Stimulated activated naive CD8-positive, alpha-beta T cell treated with anti-CD3 and anti-CD28 coated beads, Interleukin-15, Interleukin-2, amounts not matched to agents 100 U/mL and 50 U/mL, for 24 hours (primary cell): ENCODE measurements around the gene KLHL14.
"Not testable (repeated sequence)": the region's sequence is repeated elsewhere in the genome, so short reads cannot be mapped to it uniquely, and the experiment has no call there.

Experiments used
- ATAC-seq: fragments of 150-1000 bp; cut with Tn5 transposase; one replicate; pipeline ENCODE4 v1.10.0; 2021
- DNase-seq: peaks from one replicate; pipeline ENCODE4 v3.0.0; 2021

The KLHL14 gene

DNA sequence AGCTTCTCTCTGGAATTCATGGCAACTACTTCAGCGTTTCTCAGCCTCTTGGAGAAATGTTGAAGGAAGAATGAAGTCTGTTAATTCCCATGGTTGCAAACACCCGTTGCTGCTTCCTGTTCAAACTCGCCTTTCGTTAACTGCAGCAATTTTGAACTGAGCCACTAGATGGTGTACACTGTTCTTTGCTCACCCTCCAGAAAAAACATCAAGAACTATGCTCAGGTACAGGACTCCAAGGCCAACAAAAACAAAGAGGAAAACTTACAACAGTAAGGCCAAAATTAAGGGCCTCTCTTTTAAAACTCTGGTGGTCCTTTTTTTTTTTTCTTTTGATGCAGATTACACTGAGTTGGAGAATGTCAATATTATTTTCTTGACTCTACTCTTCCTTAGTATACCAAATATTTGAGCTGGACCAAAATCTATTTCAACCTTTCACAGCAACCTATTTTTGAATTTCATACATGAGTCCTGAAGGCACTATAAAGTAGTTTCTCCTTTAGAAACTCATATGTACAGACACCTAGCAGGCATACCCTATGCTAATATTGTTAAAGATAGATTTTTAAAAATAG is 58.2 kb downstream of the KLHL14 start:
- peak; percentile 26 for DNase-seq
- ATAC-seq, result peak; percentile 55

DNA sequence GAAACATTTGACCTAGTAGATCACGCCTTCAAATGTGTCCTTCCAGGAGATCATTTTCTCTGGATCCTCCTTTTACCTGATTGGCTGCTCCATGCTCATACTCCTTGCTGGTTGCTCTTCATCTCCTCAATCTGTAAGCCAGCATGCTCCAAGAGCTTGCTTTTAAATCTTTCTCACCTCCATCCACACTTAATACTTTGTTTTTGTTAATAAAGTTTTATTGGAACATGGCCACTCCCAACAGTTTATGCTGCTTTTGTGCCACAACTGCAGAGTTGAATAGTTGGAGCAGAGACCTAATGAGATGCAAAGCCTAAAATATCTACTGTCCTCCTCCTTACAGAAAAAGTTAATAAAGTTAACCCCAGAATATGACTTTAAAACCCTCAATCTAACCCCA is 60.0 kb downstream of the KLHL14 start:
- ATAC-seq, result no peak
- no peak for DNase-seq

DNA sequence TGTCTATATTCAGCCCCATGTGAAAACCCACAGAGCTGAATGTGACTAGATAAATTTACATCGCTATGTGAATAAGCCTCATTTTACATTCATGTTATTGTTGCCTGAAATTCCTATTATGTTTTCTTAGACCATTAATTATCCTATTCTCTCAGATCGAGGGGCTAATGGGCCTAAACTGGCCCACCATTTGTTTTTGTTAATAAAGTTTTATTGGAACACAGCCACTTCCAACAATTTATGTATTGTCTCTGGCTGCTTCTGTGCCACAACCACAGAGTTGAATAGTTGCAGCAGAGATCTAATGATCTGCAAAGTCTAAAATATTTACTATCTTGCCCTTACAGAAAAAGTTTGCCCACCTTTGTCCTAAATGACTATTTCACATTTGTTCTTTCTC is 61.0 kb downstream of the KLHL14 start:
- no peak for DNase-seq
- ATAC-seq, result no peak

DNA sequence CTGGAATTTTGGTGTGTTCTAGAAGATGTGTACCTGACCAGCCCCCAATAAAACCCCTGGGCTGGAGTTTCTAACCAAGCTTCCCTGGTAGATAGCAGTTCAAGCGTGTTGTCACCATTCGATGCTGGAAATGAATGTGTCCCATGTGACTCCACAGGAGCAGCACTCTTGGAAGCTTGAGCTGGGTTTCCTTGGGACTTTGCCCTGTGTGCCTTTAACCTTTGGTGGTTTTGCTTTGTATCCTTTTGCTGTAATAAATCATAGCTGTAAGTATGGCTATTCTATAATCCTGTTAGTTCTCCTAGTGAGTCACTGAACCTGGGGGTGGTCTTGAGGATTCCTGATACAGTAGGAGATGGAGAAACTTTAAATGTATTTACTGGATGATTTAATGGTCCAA is 65.2 kb downstream of the KLHL14 start:
- DNase-seq (no peak), ATAC-seq (no peak)

DNA sequence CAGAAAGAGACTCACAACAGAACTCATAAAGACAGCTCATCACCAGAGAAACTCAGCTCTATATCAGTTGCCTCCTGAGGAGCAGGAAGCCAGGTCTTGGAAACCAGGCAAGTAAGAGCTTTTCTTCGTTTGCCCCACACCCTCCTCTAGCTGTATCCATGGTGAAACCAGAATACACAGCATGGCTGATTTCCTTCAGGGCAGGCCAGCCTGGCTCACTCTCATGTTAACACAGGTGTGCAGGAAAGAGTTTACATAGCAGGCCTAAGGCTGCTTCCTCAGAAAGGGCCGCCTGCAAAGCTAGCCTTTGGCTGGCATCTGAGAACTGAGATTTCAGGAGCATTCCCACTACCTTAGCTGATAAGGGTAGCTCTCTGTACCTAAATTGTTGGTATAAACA is 65.7 kb downstream of the KLHL14 start:
- ATAC-seq (no peak), DNase-seq (no peak)

DNA sequence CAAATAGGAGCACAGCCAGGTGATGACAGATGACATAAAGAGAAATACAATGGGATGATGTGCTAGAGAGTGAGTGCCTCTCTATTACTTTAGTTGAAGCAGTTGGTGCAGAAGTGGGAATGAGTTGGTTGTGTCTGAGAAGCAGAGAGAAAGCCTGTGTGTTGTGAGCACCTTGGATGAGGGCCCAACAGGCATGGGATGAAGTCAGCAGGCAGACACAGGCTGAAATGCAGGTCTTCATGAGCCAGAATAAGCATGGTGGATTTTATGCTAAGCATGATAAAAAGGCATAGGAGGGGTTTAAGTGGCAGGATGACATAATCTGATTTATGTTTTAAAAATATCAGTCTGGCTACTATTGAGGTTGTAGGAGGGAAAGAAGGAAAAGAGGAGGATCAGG is 71.5 kb downstream of the KLHL14 start:
- ATAC-seq, result no peak

DNA sequence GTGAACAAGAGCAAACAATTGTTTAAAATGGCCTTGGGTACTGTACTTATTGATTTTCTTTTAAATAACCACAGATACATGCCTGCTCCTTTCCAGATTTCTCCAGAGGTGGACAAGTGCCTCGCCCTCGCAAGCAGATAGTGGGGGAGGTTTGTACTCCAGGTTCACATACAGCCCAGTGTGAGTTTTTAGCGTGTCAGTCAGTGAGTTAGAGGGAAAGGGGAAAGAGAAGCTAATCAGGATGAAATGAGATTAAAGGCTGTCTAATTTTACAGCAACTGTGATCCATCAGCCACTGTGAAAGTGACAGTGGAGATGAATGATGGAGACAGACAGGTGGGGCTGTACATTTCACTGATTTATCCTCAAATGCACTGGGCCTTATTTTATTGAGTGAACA is 74.7 kb downstream of the KLHL14 start:
- no peak for DNase-seq
- ATAC-seq, result no peak

More for the DNA sequence above, 71.5 kb downstream of the KLHL14 start:
- DNase-seq, result no peak

DNA sequence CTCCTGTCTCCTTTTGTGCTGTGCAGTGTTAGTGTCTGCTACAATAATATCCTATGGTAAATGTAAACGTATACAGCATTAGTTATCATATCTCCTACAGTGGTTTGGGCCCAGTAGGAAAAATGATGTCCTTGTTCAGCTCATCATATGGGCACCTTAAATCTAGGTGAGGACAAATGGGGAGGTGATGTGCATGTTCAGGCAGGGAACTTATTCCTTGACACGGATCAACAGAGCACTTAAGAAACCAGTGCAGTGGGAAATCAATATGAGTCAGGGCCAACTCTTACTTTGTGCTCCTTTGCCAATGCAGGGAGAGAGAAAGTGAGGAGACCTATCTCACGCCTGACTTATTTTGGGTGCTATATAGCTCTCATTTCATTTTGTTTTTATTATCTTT is 76.4 kb downstream of the KLHL14 start:
- ATAC-seq (no peak), DNase-seq (no peak)

DNA sequence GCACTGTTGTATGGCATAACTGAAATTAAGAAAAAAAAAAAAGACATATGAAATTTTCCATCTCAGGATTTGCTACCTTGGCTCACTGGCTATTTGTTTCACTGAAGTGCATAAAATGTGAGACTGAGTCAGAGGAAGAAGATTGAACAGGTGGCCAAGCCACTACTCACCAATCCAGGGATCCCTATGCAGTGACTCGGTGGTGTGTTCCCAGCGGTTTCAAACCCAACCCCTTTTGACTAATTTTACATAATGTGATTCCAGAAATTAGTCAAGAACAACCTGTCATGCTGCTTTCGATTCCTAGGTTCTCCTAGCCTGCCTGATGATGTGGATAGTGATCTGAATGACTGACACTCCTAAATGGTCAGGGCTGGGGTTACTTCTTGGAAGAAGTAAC is 77.3 kb downstream of the KLHL14 start:
- ATAC-seq, result no peak
- DNase-seq, result no peak

DNA sequence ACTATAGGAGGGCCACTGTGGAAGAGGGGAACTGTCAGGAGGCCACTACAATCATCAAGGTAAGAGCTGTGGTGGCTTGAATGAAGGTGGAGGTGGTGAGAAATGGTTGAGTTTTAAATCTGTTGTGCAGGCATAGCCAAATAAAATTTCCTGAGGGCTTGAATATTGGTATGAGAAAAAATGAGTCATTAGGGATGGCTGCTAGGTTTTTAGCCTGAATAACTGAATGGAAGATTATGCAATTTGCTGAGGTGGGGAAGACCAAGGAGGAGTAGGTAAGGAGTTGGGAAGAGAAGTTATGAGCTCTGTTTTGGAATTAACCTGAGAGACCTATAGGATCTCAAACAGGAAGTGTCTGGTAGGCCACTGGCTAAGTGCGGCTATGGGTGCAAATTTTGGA is 84.0 kb downstream of the KLHL14 start:
- no peak for ATAC-seq
- DNase-seq, result no peak

DNA sequence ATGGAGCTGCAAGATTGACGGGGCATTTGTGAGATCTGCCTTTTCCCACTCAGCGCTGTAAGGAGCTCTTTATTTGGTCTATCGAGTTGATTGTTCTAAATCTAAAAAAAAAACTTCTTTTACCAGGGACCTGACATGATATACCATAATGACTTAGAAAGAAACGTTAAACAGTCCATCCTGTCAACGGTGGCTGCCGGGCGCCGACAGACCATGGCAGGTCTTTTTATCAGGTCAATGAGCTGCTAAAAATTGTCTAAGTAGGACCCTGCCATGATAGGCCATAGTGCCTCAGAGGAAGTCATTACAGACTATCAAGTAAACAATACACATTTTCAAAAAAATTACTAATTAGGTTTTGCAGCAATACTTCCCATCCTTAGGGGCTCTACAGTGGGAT is 87.9 kb downstream of the KLHL14 start:
- ATAC-seq, result no peak
- no peak for DNase-seq

DNA sequence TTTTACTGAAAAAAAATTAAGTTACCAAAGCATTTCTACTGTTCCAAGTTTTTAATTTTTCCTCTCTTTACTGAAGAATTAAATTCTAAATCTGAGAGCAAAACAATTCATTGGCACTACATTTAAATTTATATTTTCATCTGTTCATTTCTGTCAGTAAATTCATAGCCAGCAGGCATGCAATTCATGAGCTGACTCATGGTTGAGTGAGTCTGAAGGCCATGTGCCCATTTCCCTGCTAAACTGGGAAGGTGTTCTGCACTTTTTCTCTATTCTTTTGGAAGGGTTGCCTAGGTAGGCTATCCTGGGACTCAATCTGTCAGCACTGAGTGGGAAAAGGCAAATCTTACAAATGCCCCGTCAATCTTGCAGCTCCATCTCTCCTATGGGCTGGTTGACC is 88.7 kb downstream of the KLHL14 start:
- no peak for ATAC-seq
- no peak for DNase-seq

DNA sequence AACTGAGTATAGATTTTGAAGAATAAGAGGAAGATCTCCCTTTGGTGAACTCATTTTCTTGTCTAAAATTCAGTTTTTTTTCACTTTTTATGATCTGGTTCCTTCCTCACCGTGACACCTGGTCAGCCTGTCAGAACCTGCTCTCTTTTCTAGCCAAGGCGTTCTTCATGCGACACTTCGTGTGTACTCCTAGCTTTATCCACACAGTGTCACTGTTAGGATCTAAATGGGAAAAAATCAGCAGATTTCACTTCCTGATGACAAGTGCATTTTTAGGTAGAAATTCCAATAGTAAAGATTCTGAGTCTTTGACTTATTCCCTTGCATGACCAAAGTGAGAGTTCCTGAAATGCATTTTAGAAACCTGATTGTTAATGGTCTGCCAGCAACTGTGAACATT is 89.8 kb downstream of the KLHL14 start:
- ATAC-seq (no peak), DNase-seq (no peak)

DNA sequence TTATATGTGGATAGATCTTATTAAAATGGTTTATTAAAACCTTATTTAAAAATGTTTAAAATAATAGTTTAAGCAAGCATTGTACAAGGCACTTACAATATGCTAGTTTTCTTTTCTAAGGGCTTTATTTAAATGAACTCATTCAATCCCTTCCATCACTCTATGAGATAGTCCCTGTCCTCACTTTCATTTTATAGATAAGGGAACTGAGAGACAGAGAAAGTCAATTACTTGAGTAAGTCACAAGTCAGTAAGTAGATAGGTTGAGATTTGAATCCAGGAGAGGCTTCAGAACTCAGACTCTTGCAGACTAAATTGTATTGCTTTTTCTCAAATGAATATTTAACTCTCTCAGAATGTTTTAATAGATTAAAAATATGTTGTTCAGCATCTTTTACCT is 95.2 kb downstream of the KLHL14 start:
- DNase-seq (no peak), ATAC-seq (no peak)

DNA sequence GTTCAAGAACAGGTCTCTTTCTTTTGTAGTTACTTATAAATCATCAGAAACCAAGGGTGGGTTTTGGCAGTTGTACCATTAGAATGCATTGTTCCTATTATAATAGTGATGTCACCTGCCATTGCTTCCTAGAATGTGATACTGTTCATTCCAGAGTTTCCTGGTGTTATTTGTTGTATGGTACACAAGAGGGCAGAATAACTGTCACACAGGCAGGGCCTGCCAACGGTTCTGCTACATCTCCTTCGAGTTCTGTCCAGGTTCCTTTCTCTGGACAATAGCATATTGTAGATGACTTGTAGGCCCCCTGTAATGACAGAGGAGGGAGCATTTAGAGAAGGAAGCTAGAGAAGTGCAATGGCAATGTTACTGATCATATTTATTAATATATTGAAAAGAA is 98.3 kb downstream of the KLHL14 start:
- ATAC-seq, result no peak

DNA sequence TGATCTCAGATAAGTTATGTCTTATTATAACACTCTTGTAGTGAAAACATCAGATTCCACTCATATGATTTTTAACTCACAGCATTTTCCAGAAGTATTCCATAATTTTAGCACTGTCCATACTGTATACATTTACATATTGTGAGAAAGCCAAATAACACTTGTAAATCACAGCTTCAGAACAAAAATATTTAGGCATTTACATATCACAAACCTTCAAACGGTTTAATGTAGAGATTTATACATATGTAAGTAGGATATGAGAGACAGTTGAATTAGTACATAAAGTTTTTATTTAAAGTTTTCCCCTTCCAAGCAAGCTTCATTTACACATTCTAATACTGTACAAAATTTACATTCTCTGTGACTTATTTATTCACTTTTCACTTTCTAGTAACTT is 100.4 kb downstream of the KLHL14 start:
- DNase-seq, result no peak
- ATAC-seq, result no peak

More for the DNA sequence above, 98.3 kb downstream of the KLHL14 start:
- DNase-seq, result no peak

DNA sequence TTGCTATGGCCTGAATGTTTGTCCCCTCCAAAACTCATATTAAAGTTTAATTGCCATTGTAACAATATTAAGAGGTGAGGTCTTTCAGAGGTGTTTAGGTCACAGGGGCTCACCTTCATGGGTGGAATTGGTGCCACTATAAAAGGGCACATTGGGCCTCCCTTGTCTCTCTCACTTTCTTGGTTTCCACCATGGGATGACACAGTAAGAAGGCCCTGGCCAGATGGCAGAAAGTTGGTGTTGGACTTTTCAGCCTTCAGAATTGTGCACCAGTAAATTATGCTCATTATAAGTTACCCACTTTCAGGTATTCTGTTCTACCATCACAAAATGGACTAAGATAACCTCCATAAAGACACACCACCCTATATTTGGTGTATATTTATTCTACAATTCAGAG is 102.1 kb downstream of the KLHL14 start:
- no peak for ATAC-seq
- DNase-seq, result no peak

DNA sequence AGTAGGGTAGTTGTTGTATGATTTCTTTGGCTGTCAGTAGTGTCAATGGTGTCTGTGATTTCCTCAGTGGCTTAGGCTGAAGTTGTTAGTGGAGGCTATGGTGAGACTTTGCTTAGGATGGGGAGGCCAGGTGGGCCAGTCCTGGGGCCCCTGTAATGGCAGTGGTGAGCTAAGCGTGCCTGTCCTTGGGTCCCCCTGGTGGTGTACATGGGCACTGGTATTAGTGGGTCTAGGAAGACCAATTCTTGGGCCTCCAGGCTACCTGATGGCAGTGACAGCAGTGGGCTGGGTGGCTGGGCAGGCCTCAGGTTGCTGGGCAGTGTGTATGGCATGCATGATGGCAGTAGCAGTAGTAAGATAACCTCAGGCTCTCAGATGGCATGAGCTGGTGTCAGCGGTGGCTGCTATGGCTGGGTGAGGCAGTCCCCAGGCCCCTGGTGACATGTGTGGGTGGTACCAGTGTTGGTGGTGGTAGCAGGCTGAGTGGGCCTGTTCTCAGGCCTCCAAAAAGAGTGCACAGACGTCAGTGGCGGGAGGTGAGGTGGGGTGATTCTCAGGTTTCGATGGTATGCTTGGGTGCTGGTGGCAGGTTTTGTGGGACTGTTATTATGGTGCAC is 103.2 kb downstream of the KLHL14 start:
- ATAC-seq, result no peak
- DNase-seq, result no peak

DNA sequence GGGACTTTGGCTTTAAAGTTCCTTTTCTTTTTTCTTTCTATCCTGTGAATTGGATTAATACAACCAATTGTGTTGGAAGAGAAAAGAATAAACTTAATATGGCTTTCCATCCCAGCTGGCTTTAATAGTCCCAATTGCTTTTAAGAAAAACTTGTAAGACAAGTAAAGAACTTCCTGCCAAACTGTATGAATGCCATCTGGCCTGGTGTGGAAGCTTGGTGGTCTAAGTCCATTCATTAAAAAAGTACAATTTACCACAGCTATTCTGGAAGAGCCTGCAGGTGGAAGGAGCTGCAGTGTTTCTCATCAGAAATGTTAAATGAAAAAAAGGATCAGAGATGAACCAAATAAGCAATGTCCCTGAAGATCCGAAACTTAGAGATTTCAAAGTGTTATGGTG is 103.9 kb downstream of the KLHL14 start:
- DNase-seq (no peak), ATAC-seq (no peak)

DNA sequence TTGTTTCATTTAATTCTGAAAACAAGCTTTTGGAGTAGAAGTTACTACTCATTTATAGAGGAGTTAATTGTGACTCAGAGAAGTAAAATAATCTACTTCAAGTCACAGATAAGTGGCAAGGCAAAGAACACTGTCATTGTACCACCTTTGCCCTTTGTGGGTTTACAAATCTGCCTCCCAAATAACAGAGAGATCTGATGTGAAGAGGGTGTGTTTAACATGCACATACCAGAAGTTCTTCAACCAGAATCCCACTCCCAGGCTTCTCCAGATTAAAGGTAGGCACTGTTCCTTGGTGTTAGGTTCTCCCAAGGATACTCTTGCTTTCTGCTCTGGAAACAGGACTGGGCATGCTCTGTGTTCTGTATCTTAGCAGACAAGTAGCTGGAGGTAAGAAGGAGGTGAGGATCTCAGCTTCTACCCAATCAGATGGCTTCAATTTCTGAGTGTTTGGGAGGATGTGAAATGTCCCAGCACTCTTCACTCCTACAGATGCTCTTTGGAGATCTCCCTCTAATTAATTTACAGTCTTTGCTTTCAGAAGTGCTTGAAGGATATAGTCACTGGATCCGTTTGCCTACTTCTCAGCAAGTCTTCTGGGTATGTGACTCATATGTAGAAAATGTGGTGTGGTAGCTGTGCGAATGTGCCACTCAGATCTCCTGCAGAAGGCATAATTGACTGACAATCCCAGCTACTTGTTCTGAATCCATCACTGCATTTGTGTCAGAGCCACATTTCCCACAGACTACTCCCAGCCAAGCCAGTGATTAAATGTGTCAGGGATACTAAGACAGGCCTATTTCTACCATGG is 111.1 kb downstream of the KLHL14 start:
- ATAC-seq (no peak), DNase-seq (no peak)

DNA sequence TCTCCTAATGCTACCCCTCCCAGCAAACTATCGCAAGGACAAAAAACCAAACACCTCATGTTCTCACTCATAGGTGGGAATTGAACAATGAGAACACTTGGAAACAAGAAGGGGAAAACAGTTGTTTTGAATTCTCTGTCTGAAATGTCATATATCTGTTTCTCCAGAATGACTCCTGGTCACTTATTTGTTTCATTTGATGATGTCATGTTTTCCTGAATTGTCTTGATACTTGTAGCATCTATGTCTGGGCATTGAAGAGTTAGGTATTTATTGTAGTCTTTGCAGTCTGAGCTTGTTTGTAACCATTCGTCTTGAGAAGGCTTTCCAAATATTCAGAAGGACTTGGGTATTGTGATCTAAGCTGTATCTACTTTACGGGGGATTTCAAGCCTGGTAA is 118.3 kb downstream of the KLHL14 start:
- not testable (repeated sequence) for ATAC-seq, DNase-seq

DNA sequence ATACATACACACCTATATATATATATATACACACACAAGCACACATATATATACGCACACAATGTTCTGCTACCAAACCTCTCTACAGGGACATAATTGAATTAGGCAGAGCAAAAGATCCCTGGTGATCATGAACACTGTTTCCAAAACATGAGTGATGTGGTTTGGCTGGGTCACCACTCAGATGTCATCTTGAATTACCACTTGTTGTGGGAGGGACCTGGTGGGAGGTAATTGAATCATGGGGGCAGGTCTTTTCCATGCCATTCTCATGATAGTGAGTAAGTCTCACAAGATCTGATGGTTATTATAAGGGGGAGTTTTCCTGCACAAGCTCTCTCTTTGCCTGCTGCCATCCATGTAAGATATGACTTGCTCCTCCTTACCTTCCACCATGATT is 135.2 kb downstream of the KLHL14 start:
- not testable (repeated sequence) for ATAC-seq, DNase-seq

DNA sequence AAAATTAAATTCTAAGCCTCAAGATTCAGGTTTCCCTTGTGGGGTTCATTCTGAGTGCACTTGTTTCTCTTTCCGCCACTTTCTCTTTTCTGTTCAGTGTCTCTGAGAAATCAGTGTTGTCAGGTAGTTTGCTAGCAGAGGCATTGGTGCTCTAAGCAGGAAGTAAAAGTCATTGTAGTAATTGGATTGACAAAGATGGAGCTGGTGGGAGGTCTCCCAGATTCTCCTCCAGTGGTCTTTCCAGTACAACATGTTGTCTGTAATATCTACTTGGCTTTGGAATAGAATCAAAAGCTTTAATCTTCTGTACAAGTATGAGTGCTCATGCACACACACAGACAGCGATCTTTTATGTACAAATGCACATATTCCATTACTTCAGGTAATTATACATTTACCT is 135.6 kb downstream of the KLHL14 start:
- no peak for DNase-seq
- ATAC-seq, result no peak
